Hypothalamus (tissue), 51 donors: Measurements from ENCODE around the gene SLC4A2.

Experiments used
- DNase-seq, 51 donors: peaks; one replicate each; lab custom pipeline; 2025; lab: John Stamatoyannopoulos, UW

SLC4A2 gene

GRCh38 chr7:151109094-151110048, 50.0 kb downstream of the SLC4A2 start:
- no peak for DNase-seq

- no peak for DNase-seq
These were observed 51.0 kb downstream of the SLC4A2 start for GRCh38 chr7:151110236-151110940.

GRCh38 chr7:151110941-151111645, 51.7 kb downstream of the SLC4A2 start:
- peak in 45 of 51 donors; percentile 19 to 82 (median 59) for DNase-seq

GRCh38 chr7:151113344-151114150, 54.2 kb downstream of the SLC4A2 start:
- no peak for DNase-seq

GRCh38 chr7:151114151-151115090, 55.0 kb downstream of the SLC4A2 start:
- no peak for DNase-seq

- peak in 1 of 51 donors; percentile 46 for DNase-seq
These were observed 55.9 kb downstream of the SLC4A2 start for GRCh38 chr7:151115121-151115835.

- DNase-seq: no peak
These were observed 56.5 kb downstream of the SLC4A2 start for GRCh38 chr7:151115836-151116418.

- DNase-seq: no peak
These were observed 57.4 kb downstream of the SLC4A2 start for GRCh38 chr7:151116603-151117440.

- no peak for DNase-seq
These were observed 58.2 kb downstream of the SLC4A2 start for GRCh38 chr7:151117565-151117964.

GRCh38 chr7:151118108-151119054, 59.0 kb downstream of the SLC4A2 start:
- DNase-seq: no peak

GRCh38 chr7:151119055-151119415, 59.6 kb downstream of the SLC4A2 start:
- no peak for DNase-seq

- DNase-seq: peak in 3 of 51 donors; percentile 12 to 67 (median 18)
These were observed 60.5 kb downstream of the SLC4A2 start for GRCh38 chr7:151119902-151120301.

- DNase-seq: peak in 37 of 51 donors; percentile 6 to 78 (median 45)
These were observed 61.5 kb downstream of the SLC4A2 start for GRCh38 chr7:151120896-151121295.

- DNase-seq: no peak
These were observed 62.2 kb downstream of the SLC4A2 start for GRCh38 chr7:151121380-151122170.

- peak in 1 of 51 donors; percentile 17 for DNase-seq
These were observed 62.9 kb downstream of the SLC4A2 start for GRCh38 chr7:151122276-151122675.
